SW 1271 (cell line): ENCODE data around the gene DNM3.

Experiments used
- DNase-seq, 2 experiments: peaks; one replicate each; lab custom pipeline; 2025; lab: John Stamatoyannopoulos, UW

Gene DNM3

GRCh38 chr1:171919891-171920887 is 78.9 kb downstream of the DNM3 start:
- no peak for DNase-seq

GRCh38 chr1:171922999-171923398 is 81.7 kb downstream of the DNM3 start:
- DNase-seq: no peak

- no peak for DNase-seq
Measured at GRCh38 chr1:171929121-171929520, 87.8 kb downstream of the DNM3 start.

GRCh38 chr1:171931752-171932151 is 90.5 kb downstream of the DNM3 start:
- DNase-seq: no peak

- DNase-seq: no peak
Measured at GRCh38 chr1:171934664-171935063, 93.4 kb downstream of the DNM3 start.

GRCh38 chr1:171935086-171935485 is 93.8 kb downstream of the DNM3 start:
- no peak for DNase-seq

- no peak for DNase-seq
Measured at GRCh38 chr1:171935664-171936063, 94.4 kb downstream of the DNM3 start.

- DNase-seq: no peak
Measured at GRCh38 chr1:171937938-171938337, 96.6 kb downstream of the DNM3 start.

GRCh38 chr1:171939740-171940139 is 98.4 kb downstream of the DNM3 start:
- no peak for DNase-seq

- DNase-seq: no peak
Measured at GRCh38 chr1:171940368-171940767, 99.1 kb downstream of the DNM3 start.

GRCh38 chr1:171941920-171942319 is 100.6 kb downstream of the DNM3 start:
- no peak for DNase-seq

GRCh38 chr1:171943973-171944561 is 102.8 kb downstream of the DNM3 start:
- DNase-seq: no peak

GRCh38 chr1:171948511-171948910 is 107.2 kb downstream of the DNM3 start:
- no peak for DNase-seq

GRCh38 chr1:171949316-171949715 is 108.0 kb downstream of the DNM3 start:
- no peak for DNase-seq

- no peak for DNase-seq
Measured at GRCh38 chr1:171953835-171954234, 112.5 kb downstream of the DNM3 start.

- no peak for DNase-seq
Measured at GRCh38 chr1:171954361-171954760, 113.1 kb downstream of the DNM3 start.

- DNase-seq: no peak
Measured at GRCh38 chr1:171961861-171962260, 120.6 kb downstream of the DNM3 start.

- no peak for DNase-seq
Measured at GRCh38 chr1:171963762-171964161, 122.5 kb downstream of the DNM3 start.

- DNase-seq: no peak
Measured at GRCh38 chr1:171965777-171966176, 124.5 kb downstream of the DNM3 start.

- DNase-seq: no peak
Measured at GRCh38 chr1:171966426-171967220, 125.3 kb downstream of the DNM3 start.

- no peak for DNase-seq
Measured at GRCh38 chr1:171969226-171969625, 127.9 kb downstream of the DNM3 start.

GRCh38 chr1:171969813-171970212 is 128.5 kb downstream of the DNM3 start:
- DNase-seq: no peak

- no peak for DNase-seq
Measured at GRCh38 chr1:171972846-171973245, 131.5 kb downstream of the DNM3 start.
